GM21390 (cell line): ENCODE results near the gene RILPL1.
A peak's percentile ranks its signal among the peaks of the same experiment; 100 is the strongest.
"Not testable (repeated sequence)": the region's sequence is repeated elsewhere in the genome, so short reads cannot be mapped to it uniquely, and the experiment has no call there.

ENCODE experiments used
- ATAC-seq: cut with Tn5 transposase; IDR thresholded peaks from one replicate; pipeline ENCODE4 v1.9.1; 2021; ENCODE audit not compliant: unreplicated experiment

The RILPL1 gene, protein sequence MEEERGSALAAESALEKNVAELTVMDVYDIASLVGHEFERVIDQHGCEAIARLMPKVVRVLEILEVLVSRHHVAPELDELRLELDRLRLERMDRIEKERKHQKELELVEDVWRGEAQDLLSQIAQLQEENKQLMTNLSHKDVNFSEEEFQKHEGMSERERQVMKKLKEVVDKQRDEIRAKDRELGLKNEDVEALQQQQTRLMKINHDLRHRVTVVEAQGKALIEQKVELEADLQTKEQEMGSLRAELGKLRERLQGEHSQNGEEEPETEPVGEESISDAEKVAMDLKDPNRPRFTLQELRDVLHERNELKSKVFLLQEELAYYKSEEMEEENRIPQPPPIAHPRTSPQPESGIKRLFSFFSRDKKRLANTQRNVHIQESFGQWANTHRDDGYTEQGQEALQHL

DNA sequence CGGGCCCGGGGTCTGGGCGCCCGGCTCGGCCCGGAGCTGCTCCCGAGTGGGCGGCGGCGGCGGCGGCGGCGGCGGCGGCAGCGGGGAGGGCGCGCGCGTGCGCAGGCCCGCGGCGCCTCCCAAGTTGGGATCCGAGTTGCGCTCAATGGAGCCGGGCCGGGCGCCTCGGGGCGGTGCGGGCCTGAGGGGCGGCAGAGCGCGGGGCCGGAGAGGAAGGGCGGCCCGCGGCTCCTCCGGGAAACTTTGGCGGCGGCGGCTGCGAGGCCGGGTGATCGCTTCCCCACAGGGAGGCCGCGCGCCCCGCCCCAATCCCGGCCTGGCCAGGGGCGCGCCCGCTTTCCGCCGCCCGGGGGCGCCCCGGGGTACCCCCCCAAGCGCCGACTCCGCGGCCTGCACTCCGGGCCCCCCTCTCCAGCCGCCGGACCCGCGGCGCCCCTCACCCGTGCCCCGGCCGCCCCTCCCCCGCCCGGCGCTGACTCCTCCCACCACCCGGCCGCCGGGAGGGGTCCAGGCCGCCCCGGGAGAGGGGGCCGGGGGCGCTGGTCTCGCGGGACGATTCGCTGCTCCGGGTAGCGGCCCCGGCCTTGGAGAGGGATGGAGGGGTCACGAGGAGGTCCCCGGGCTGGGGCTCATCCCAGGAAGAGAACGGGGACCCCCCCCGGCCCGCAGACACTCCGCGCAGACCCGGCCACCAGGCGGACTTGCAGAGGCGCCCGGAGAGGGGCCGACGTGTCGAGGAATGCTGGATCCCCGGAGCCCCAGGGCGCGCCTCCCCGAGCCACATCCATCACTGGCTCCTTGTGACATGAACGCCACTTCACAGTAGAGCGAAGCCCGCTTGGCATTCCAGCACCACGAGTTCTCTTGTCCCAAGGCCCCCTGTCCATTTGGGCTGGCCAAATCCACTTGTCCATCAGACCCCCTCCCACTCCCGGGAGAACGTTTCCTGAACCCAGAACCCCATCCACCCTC, at the start of gene RILPL1:
Gene RILPL1 (minus strand): TSS at position 48 of the 972 bp plus-strand sequence. CDS start 237 bp downstream, outside the sequence.
- peak; percentile 62 for ATAC-seq

DNA sequence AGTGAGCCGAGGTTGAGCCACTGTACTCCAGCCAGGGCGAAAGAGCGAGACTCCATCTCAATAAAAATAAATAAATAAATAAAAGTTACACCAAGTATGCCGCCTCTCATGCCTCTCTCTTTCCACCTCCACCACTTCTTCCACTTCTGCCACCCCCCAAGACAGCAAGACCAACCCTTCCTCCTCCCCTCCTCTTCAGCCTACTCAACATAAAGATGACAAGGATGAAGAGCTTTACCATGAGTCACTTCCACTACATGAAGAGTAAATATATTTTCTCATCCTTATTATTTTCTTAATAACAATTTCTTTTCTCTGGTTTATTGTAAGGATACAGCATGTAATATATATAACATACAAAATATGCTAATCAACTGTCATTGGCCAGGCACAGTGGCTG, 47.3 kb upstream of the RILPL1 start:
- ATAC-seq: no peak

DNA sequence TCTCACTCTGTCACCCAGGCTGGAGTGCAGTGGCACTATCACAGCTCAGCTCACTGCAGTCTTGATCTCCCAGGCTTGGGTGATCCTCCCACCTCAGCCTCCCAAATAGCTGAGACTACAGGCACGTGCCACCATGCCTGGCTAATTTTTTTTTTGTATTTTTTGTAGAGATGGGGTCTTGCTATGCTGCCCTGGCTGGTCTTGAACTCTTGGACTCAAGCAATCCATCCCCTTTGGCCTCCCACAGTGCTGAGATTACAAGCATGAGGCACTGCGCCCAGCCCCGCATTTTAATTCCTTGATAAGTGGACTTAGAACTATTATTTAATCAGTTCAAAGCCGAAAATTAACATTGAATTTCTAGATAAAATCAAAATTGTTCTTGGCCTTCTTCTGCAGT, 45.3 kb upstream of the RILPL1 start:
- not testable (repeated sequence) for ATAC-seq

DNA sequence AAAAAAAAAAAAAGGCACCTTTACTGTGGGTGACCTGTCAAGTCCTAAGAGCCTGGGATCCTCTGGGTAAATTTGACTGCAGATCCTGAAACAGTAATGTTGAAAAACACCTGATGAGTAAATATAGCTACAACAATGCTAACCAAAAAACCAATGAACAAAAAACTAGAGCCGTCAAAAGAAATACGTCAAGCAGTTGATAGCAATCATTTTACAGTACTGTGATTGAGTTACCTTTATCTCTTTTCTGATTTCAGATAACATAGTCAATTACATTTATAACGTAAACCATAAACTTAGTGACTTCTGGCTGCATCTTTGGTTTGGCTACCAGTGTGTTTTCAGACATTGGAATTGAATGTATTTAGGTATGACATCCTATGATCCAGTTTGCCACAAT, 44.7 kb upstream of the RILPL1 start:
- ATAC-seq: no peak

DNA sequence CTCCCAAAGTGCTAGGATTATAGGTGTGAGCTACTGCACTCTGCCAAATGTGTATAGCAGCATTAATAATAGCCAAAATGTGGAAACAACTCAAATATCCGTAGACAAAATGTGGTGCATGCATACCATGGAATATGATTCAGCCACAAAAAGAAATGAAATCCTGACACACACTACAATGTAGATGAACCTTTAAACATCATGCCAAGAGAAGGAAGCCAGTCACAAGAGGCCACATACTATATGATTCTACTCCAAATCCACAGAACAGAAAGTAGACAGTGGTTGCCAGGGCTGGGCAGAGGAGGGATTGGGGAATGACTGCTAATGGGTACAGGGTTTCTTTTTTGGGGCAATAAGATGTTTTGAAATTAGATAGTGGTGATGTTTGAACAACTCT, 43.1 kb upstream of the RILPL1 start:
- no peak for ATAC-seq

DNA sequence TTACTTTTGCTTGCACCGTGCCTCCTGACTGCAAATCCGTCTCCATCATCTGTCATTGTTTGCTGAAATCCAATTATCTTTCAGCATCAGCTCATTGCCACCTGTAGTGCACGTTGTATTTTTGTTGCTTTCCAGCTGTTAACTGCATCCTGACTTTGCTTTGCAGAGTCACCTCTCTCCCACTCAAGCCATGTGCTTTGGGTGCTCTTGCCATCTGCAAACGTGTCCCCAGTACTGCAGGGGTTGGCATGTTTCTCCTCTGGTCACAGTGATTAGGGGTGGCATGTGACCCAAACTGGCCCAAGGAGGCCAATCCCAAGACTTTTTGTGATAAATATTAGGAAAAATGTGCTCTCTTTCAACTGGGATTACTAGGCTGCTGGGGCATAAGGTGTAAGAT, 40.4 kb upstream of the RILPL1 start:
- no peak for ATAC-seq

DNA sequence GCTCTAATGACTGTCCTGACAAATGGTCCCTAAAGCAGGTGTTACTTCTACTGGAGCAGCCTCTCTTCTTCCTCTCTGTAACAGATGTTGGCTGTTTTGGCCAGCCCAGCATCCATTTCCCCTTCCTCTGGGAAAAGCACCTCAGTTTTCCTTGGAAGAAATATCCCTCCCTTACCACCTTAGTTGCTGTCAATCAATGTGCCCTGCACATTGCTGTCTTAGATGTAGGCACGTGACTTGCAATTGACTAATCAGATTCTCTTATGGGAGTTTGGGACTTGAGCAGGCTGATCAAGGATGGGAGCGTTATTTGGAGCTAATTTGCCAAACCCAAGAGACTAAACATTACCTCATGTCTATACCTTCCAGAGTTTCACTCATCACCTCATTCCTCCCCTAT, 38.9 kb upstream of the RILPL1 start:
- ATAC-seq: no peak

DNA sequence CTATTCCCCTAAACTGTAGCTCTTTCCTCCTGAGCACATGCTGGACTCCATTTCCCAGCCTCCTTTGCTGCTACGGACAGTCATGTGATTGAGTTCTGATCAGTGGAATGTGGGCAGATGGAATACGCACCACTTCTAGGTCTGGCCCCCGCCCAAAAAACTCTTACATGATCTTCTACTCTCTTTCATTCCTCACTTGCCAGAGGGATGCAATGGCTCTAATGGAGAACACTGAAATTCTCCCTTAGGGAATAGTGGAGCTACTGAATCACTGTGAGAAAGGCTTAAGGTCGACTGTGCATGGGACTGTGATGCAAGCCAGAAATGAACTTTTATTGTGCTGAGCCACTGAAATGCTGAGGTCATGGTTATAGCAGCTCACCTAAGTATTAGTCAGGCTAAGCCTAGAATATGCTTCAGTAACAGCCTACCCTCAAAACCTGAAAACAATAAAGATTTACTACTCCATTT, 37.9 kb upstream of the RILPL1 start:
- ATAC-seq: no peak

DNA sequence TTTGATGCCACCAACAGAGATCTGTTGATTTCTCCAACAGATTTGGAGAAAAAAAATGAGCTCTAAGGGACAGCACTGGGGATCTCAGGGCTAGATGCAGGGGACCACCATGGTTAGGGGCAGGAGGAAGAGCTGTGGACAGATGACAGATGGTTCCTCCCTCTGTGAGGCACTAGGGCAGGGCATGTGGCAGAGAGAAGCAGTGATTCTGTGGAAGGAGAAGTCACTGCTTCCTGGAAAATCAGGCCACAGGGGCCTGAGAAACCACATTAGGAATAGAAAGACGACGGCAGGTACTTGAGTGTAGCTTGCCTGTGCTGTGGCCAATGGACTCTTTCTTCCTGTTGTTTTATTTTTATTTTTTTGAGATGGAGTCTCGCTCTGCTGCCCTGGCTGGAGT, 25.9 kb upstream of the RILPL1 start:
- no peak for ATAC-seq

DNA sequence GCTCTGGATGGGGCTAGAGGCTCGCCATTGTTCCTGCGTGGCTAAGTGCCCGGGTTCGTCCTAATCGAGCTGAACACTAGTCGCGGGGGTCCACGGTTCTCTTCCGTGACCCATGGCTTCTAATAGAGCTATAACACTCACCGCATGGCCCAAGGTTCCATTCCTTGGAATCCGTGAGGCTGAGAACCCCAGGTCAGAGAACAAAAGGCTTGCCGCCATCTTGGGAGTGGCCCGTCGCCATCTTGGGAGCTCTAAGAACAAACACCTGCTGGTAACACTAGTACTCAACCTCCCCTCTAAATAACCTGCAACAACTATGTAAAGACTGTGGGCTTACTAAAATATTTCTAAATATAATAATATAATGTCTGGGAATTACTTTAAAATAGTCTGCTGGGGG, 25.0 kb upstream of the RILPL1 start:
- not testable (repeated sequence) for ATAC-seq

DNA sequence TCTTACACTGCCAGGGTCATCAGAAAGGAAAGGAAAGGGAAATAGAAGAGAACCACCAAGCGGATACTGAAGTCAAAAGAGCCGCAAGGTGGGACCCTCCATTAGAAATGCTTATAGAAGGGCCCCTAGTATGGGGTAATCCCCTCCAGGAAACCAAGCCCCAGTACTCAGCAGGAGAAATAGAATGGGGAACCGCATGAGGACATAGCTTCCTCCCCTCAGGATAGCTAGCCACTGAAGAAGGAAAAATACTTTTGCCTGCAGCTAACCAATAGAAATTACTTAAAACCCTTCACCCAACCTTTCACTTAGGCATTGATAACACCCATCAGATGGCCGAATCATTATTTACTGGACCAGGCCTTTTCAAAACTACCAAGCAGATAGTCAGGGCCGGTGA, 21.3 kb upstream of the RILPL1 start:
- ATAC-seq: not testable (repeated sequence)

DNA sequence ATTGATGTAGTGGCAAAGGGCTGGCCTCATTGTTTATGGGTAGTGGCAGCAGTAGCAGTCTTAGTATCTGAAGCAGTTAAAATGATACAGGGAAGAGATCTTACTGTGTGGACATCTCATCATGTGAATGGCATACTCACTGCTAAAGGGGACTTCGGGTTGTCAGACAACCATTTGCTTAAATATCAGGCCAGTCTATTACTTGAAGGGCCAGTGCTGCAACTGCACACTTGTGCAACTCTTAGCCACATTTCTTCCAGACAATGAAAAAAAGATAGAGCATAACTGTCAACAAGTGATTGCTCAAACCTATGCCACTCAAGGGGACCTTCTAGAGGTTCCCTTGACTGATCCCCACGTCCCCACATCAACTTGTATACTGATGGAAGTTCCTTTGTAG, 20.6 kb upstream of the RILPL1 start:
- ATAC-seq: not testable (repeated sequence)

DNA sequence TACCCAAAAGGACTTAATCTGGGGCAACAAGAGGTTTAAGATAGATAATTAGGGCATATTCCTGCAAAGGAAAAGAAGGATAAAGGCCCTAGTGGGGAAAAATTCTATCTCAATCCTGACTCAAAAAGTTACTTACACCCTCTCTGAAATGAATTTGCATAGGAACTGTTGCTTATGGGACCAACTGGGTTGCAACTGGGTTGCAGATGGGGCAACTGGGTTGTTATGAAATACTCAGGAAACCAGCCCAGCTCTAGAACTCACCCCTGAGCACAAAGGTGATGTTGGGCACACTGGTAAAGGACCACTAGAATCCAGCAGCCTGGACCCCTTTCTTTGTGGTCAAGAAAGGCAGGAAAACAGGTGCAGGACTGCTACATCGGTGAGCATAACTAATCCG, 17.2 kb upstream of the RILPL1 start:
- no peak for ATAC-seq

DNA sequence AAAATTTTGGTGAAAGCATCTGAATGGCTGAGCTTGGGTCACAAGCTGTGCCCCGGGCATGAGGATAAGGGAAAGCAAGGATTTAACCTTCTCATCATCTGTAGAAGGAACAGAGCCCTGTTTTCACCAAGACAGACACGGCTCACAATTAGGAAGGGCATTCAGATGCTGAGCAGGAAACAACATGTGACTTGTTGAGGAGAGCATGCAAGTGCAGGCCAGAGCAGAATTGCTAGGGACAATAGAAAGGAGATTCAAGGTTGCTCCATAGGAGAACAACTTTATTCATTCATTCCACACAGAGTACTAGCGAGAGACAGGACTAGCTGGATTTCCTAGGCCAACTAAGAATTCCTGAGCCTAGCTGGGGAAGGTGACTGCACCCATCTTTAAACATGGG, 14.6 kb upstream of the RILPL1 start:
- ATAC-seq: no peak

DNA sequence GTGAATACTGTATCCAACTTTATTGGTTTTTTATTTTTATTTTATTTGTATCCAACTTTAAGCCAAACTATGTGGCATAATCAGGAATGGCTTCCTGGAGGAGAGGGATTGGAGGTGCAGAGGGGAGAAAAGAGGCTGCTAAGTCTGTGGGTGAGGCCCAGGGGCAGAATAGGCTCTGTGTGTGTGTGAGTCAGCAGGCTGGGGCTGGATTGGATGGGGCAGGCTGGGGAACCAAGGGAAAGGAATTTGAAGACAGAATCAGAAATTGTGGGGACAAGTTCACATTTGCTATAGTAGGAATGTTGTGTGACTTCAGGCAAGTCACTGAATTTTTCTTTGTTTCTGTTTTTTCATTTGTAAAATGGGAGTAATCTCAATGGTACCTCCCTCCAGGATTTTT, 12.8 kb upstream of the RILPL1 start:
- no peak for ATAC-seq

DNA sequence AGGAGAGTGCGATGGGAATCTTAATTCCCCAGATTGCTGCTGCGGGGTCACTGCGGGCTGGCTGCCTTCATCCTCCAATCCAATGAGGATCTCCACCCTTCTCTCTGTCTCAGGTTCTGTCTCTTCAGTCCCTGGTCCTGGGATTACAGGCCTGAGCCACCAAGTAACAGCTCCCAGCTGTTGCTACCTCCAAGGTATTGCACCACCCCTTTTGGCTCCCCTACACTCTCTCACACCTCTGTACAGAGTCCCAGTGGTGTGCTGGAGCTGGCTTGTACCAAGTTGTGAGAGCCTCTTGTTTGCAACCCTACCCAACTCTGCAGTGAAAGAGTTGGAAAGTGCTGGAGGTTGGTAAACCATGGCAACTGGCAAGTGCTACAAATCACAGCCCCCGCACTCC, 10.0 kb upstream of the RILPL1 start:
- ATAC-seq: no peak

DNA sequence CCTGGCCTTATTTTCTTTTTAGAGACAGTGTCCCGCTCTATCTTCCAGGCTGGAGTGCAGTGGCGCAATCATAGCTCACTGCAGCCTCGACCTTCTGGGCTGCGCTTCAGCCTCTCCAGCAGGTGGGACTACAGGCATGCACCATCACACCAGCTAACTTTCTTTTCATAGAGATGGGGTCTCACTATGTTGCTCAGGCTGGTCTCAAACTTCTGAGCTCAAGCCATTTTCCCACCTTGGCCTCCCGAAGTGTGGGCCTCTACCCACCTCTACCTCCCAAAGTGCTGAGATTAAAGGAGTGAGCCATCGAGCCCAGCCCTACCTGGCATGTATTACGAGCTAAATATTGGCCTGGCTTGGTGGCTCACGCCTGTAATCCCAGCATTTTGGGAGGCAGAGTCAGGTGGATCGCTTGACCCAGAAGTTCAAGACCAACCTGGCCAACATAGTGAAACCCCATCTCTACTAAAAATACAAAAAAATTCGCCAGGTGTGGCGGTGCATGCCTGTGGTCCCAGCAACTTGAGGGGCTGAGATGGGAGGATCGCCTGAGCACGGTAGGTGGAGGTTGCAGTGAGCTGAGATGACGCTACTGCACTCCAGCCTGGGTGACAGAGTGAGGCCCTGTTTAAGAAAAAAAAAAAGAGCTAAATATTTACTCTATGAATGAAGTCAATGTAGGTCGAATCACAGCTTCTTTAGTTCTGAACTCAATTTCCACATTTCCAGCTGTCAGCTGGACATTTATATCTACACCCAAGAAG, 7.6 kb upstream of the RILPL1 start:
- no peak for ATAC-seq

DNA sequence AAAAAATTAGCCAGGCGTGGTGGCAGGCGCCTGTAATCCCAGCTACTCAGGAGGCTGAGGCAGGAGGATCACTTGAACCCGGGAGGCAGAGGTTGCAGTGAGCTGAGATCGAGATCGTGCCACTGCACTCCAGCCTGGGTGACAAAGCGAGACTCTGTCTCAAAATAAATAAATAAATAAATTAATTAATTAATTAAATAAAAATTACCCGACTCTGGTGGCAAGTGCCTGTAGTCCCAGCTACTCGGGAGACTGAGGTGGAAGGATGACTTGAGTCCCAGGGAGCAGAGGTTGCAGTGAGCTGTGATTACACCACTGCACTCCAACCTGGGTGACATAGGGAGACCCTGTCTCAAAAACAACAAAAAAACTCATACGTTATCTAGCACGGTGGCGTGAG, 2.4 kb upstream of the RILPL1 start:
- not testable (repeated sequence) for ATAC-seq

DNA sequence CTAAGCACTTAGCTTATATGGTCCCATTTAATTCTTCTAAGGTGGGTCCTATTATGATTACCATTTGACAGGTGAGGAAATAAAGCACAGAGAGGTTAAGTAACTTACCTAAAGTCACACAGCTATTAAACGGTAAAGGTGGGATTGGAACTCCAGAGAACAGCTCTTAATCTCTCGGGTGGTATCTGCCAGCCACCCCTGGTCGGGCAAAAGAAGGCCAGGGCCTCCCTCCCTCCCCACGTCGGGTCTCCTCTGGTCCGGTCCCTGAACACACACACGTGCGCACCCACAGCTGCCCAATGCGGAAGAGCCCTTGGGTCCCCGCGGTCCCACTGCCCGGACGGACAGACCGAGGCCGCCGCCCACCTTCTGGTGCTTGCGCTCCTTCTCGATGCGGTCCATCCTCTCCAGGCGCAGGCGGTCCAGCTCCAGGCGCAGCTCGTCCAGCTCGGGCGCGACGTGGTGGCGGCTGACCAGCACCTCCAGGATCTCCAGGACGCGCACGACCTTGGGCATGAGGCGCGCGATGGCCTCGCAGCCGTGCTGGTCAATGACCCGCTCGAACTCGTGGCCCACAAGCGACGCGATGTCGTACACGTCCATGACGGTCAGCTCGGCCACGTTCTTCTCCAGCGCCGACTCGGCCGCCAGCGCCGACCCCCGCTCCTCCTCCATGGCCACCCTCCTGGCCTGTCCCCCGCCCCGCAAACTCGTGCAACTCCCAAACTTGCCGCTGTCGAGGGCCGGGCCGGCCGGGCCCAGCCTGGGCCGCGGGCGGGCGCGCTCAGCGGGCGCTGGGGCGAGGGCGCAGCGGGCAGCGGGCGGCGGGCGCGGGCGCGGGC, 490 bp downstream of the RILPL1 start:
- ATAC-seq: no peak

DNA sequence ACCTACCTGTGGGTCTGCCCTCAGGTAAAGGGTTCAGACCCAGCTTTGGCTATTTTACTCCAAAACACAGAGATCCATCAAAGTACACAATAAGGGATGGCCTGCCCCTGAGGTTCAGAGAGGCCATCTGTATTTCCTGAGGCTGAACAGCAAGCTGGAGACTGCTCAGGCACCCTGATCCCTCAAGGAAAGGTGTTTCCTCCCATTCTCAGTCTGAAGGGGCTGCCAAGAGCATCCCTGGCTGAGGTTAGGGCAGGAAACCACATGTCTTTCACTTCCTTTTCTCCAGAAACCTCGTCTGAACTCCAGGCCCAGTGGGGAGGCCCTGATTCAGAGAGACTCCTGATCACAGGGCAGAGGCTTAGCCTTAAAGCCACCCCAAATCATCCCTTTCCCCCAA, 1.5 kb downstream of the RILPL1 start:
- no peak for ATAC-seq
